Astrocyte of the cerebellum (primary cell): ENCODE data around the gene TOR1B.
A peak's percentile ranks its signal among the peaks of the same experiment; 100 is the strongest.

Experiments used
- DNase-seq: peaks from one replicate; pipeline ENCODE4 v3.0.0-alpha.2; 2011; ENCODE audit warnings: low read depth
- H3K4me3 ChIP-seq: 2 replicates; pipeline ENCODE4 v1.5.1; 2011; ENCODE audit warnings: mild to moderate bottlenecking, low read depth, low read length, moderate library complexity
- in situ Hi-C: cut with HindIII; loops from 2 replicates; pipeline ENCODE4 v1.10.0; 2017; ENCODE audit warnings: low sequenced_read_pairs
- TF ChIP-seq, protein P1 (sequence below): IDR thresholded peaks from 2 replicates; pipeline ENCODE4 v1.5.1; 2012; ENCODE audit warnings: low read length, low read depth, moderate library complexity, mild to moderate bottlenecking; ENCODE audit errors: missing control alignments

TOR1B gene

DNA sequence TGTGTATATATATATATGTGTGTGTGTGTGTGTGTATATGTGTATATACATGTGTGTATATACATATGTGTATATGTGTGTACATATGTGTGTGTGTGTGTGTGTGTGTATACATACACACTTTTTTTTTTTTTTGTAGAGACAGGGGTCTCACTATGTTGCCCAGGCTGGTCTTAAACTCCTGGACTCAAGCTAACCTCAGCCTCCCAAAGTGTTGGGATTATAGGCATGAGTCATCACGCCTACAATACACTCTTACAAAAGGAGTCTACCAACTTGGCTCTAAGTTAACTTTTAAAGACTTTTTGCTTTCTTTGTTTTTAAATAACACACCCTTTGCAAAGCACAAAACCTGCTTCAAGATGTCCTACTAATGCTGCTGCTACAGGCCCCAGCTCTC, 30.0 kb downstream of the TOR1B start:
- H3K4me3 ChIP-seq = no peak overlapping the region
- no peak for DNase-seq
- in situ Hi-C loops = loop anchor here (25.0 kb wide), 1 partner anchor 254 kb away; no protein-coding TSS in a partner anchor
- TF ChIP-seq, protein P1, sequence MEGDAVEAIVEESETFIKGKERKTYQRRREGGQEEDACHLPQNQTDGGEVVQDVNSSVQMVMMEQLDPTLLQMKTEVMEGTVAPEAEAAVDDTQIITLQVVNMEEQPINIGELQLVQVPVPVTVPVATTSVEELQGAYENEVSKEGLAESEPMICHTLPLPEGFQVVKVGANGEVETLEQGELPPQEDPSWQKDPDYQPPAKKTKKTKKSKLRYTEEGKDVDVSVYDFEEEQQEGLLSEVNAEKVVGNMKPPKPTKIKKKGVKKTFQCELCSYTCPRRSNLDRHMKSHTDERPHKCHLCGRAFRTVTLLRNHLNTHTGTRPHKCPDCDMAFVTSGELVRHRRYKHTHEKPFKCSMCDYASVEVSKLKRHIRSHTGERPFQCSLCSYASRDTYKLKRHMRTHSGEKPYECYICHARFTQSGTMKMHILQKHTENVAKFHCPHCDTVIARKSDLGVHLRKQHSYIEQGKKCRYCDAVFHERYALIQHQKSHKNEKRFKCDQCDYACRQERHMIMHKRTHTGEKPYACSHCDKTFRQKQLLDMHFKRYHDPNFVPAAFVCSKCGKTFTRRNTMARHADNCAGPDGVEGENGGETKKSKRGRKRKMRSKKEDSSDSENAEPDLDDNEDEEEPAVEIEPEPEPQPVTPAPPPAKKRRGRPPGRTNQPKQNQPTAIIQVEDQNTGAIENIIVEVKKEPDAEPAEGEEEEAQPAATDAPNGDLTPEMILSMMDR = no peak

GRCh38 chr9:129834489-129835127, 31.6 kb downstream of the TOR1B start:
- TF ChIP-seq, protein P1 = no peak
- no peak for DNase-seq
- peak overlapping the region; percentile 76 for H3K4me3 ChIP-seq
- in situ Hi-C loops = loop anchor here (25.0 kb wide), 1 partner anchor 253 kb away; no protein-coding TSS in a partner anchor

DNA sequence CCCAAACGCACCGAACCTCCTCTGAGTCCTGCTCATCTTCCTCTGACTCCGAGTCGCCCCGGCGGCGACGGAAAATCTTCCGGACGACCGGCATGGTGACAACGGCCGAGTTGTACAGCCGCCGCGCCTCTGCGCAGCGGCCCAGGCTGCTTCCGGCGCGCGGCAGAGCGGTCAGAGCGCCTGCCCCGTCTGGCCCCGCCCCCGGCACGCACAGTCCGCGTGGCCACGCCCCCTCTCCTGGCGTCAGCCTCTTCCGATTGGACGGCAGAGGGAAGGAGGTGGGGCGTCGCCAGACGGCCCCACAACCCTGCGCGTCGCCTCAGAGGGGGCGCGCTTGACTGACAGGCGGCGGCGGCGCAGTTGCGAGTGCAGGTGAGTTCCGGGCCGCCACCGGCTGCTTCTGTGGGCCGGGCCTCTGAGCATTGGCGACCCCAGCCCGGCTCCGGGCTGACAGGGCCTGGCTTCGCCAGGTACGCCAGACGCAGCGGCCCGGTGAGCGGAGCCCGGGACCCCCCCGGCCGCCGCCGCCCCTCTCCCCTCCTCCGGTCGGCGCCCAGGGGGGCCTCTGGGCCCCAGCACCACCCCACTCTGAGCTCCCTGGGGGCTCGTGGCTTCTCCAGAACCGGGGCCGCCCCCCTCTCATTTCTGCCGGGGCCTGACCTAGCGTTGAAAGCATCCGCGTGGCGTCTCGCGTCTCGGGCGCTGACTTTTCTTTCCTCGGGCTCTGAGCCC, 32.3 kb downstream of the TOR1B start, which contains the start of the genes C9orf78 and USP20:
Gene C9orf78, minus strand, starts transcription at position 148 of the 732 bp plus-strand sequence. Its CDS starts 54 bp downstream, at position 94.
Gene USP20, plus strand, starts transcription at position 331 of the 732 bp plus-strand sequence. CDS start 17,098 bp downstream, outside the sequence.
- in situ Hi-C loops = loop anchor here (25.0 kb wide), 1 partner anchor 252 kb away; no protein-coding TSS in a partner anchor
- peak within 1 kb of the TSS; percentile 76 for H3K4me3 ChIP-seq
- peak; percentile 80 for DNase-seq
- TF ChIP-seq, protein P1 = no peak

GRCh38 chr9:129835860-129836223, 32.9 kb downstream of the TOR1B start:
- DNase-seq = no peak
- H3K4me3 ChIP-seq = peak overlapping the region; percentile 76
- TF ChIP-seq, protein P1 = no peak
- in situ Hi-C loops = loop anchor here (25.0 kb wide), 1 partner anchor 251 kb away; no protein-coding TSS in a partner anchor

- TF ChIP-seq, protein P1 = no peak
- DNase-seq = no peak
- in situ Hi-C loops = loop anchor here (25.0 kb wide), 1 partner anchor 251 kb away; no protein-coding TSS in a partner anchor
- peak overlapping the region; percentile 76 for H3K4me3 ChIP-seq
Measured at GRCh38 chr9:129836311-129837007, 33.5 kb downstream of the TOR1B start.

DNA sequence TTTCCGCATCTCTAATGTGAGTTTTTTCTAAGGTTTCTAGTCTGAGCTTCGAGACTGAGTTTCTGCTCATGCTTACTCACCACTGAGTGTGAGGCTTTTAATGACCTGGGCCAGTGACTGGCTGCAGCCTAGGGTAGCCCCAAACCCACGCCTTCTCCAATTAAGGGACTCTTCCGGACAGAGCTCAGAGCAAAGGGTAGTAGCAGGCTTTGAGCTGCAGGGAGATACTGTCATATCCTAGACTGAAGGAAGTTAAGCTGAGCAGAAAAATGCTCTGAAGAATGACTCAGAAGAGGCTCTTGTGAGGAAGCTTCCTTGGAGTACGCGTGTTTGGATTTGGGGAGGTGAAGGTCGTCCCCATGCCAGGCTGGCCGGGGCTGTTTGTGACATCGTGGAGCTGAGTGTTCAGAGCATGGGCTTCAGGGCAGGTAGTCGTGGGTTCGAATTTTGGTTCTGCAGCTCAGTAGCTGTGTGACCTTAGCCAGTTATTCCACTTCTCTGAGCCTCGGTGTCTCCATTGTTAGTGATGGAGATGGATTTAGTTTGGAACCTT, 35.8 kb downstream of the TOR1B start:
- H3K4me3 ChIP-seq = no peak overlapping the region
- TF ChIP-seq, protein P1 = no peak
- in situ Hi-C loops = loop anchor here (25.0 kb wide), 1 partner anchor 249 kb away; no protein-coding TSS in a partner anchor
- DNase-seq = no peak
